ENCODE results near the gene EBF3.

The EBF3 gene

GRCh38 chr10:129869596-129870473, 94.2 kb downstream of the EBF3 start:
- Histone ChIP-seq H3K27ac (no peak overlapping the region), H3K4me3 (no peak overlapping the region)
- TF ChIP-seq CTCF (IDR thresholded peaks at IDR 0.05): no peak
- DNase-seq (ENCODE audit: low spot score): no peak

- TF ChIP-seq CTCF (IDR thresholded peaks at IDR 0.05): no peak
- H3K4me3 ChIP-seq: no peak overlapping the region
- DNase-seq (ENCODE audit: low spot score): no peak
- no peak overlapping the region for H3K27ac ChIP-seq
Observed at GRCh38 chr10:129868449-129869035, 95.5 kb downstream of the EBF3 start.

DNA sequence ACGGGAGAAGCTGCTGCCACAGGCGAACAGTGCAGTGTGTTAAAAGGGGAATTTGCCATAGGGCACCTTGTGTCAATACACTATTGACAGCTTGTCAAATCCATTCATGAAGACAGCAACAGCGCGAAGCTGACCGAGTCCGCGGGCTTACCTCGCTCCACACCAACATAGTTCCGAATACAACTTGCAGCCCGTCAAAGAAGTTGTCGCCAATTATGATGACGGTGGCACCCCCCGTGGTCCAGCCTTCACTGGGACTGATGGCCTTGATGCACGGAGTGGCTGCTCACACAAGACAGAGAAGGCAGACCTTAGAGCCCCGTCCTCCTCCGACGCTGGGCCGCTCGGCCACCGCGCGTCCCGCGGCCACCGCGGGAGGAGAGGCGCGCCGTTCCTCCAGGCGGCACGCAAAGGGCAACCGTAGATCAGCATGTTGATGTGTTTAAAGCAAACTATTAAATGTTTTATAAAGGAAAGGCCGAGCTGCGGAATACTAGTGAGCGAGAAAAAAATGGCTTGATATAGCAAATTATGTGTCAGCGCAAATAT, 96.4 kb downstream of the EBF3 start:
- Histone ChIP-seq H3K4me3 (no peak overlapping the region), H3K27ac (no peak overlapping the region)
- DNase-seq (ENCODE audit: low spot score): no peak
- no peak for TF ChIP-seq CTCF (IDR thresholded peaks at IDR 0.05)

DNA sequence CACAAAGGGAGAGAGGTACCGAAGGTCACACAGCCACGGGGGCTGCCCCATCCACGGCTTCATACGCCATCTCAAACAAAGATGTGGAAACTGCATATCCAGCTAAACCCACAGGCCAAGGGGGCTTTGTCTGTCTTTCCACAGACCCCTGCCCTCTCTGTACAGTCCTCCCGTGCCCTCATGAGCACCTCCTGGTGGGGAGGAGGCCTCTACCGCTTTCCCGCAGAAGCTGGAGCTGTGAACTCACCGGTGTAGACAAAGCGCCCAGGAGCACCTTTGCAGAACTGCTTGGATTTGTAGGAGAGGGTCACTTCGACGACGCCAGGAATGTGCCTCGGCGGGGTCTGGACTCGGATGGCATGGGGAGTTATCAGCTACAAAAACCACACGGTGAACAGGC, 97.2 kb downstream of the EBF3 start:
- H3K27ac ChIP-seq: no peak overlapping the region
- H3K4me3 ChIP-seq: no peak overlapping the region
- no peak for TF ChIP-seq CTCF (IDR thresholded peaks at IDR 0.05)
- DNase-seq (ENCODE audit: low spot score): no peak

DNA sequence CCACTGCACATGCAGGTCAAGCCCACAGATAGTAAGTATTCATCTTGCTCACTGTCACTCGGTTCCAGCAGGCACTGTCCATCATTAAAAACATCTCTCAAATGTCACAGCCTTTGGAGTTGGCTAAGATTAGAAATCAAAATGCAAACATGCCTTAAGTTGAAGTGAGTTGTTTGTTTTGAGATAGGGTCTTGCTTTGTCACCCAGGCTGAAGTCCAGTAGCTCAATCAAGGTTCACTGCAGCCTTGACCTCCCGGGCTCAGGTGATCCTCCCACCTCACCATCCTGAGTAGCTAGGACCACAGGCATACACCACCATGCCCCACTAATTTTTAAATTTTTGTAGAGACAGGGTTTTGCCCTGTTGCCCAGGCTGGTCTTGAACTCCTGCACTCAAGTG, 98.1 kb downstream of the EBF3 start:
- no peak for DNase-seq (ENCODE audit: low spot score)
- H3K27ac ChIP-seq: no peak overlapping the region
- TF ChIP-seq CTCF (IDR thresholded peaks at IDR 0.05): no peak
- H3K4me3 ChIP-seq: no peak overlapping the region

DNA sequence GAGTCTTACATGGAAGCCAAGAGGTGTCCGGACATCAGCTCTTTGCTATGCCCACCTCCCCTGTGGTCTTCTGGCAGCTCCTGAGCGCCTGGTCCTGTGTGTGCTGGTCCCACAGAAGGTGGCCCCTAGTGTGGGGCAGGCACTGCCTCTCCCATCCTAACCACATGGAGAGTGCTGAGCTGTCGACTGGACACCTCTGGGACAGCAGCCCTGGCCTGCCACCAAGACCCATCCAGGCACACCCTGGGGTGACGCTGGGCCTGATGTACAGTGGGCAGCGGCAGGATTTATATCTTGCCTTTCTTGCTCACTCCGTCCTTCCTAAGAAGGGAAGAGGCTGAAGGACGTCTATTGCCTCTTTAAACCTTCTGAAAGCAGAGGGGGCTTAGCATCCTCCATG, 98.7 kb downstream of the EBF3 start:
- Histone ChIP-seq H3K4me3 (no peak overlapping the region), H3K27ac (no peak overlapping the region)
- DNase-seq (ENCODE audit: low spot score): no peak
- no peak for TF ChIP-seq CTCF (IDR thresholded peaks at IDR 0.05)

Data from coronary artery (tissue), 2 donors.